Caco-2 (cell line): ENCODE data around the gene TARP.

Source experiments
- BruUV-seq: library from RNA; stranded (reverse); fragments of 400-500 nt; replicated peaks from 2 replicates; lab custom pipeline; 2021; lab: Mats Ljungman, UMichigan
- CTCF ChIA-PET: fragments of 300-600 bp; sonication (Branson Sonifier 250); formaldehyde crosslinking; loops from one replicate; lab custom pipeline; 2022; ENCODE audit warnings: antibody characterized with exemption; lab: Charles Lee
- POLR2A ChIA-PET: fragments of 300-600 bp; sonication (Branson Sonifier 250); formaldehyde crosslinking; loops from one replicate; lab custom pipeline; 2022; ENCODE audit warnings: antibody characterized with exemption; lab: Charles Lee
- DNase-seq, 2 experiments: peaks; one replicate each; pipeline versions ENCODE4 v3.0.0 to v3.0.0-alpha.2; 2020 to 2022
- H3K27me3 ChIP-seq: replicated peaks from 2 replicates; pipeline ENCODE4 v1.6.0; 2011; ENCODE audit warnings: low read length; ENCODE audit not compliant: control insufficient read depth, insufficient read depth
- H3K36me3 ChIP-seq: 2 replicates; pipeline ENCODE4 v1.5.1; 2011; ENCODE audit warnings: low read length; ENCODE audit not compliant: control insufficient read depth, insufficient read depth
- H3K4me1 ChIP-seq: fragments of 250-450 bp; sonication (Bioruptor Pico); 2 replicates; pipeline ENCODE4 v1.5.1; 2020; ENCODE audit warnings: mild to moderate bottlenecking
- H3K4me3 ChIP-seq: 2 replicates; pipeline ENCODE4 v1.5.1; 2011; ENCODE audit warnings: low read depth, mild to moderate bottlenecking, control low read depth, low read length
- H3K9me3 ChIP-seq: fragments of 250-450 bp; sonication (Bioruptor Pico); 2 replicates; pipeline ENCODE4 v1.5.1; 2020; ENCODE audit warnings: mild to moderate bottlenecking, moderate library complexity
- H3K27ac Mint-ChIP-seq: one replicate; pipeline ENCODE4 v1.8.0; 2022; ENCODE audit warnings: mixed read lengths; ENCODE audit not compliant: unreplicated experiment
- H3K27me3 Mint-ChIP-seq: one replicate; pipeline ENCODE4 v1.8.0; 2022; ENCODE audit warnings: mixed read lengths; ENCODE audit not compliant: insufficient read depth, unreplicated experiment
- H3K36me3 Mint-ChIP-seq: one replicate; pipeline ENCODE4 v1.8.0; 2022; ENCODE audit warnings: mild to moderate bottlenecking, mixed read lengths; ENCODE audit not compliant: insufficient read depth, unreplicated experiment
- H3K4me1 Mint-ChIP-seq: one replicate; pipeline ENCODE4 v1.8.0; 2022; ENCODE audit warnings: low read depth, mixed read lengths; ENCODE audit not compliant: unreplicated experiment
- H3K4me3 Mint-ChIP-seq: one replicate; pipeline ENCODE4 v1.8.0; 2022; ENCODE audit warnings: mild to moderate bottlenecking, moderate library complexity, mixed read lengths; ENCODE audit not compliant: unreplicated experiment
- H3K9me3 Mint-ChIP-seq: one replicate; pipeline ENCODE4 v1.8.0; 2022; ENCODE audit warnings: mixed read lengths; ENCODE audit not compliant: unreplicated experiment
- CTCF ChIP-seq, 2 experiments: fragments of 200-600 bp in 1 of 2; IDR thresholded peaks; 1 replicate in 1 of 2; 2 replicates in 1 of 2; pipeline versions ENCODE4 v1.5.1 to v1.8.0; 2011 to 2022; ENCODE audit warnings: antibody characterized with exemption in 1 of 2, control low read depth in 1 of 2, inconsistent platforms in 1 of 2, low read depth in 1 of 2, low read length in 1 of 2, mild to moderate bottlenecking in 1 of 2, moderate library complexity in 1 of 2; ENCODE audit not compliant: insufficient read depth in 1 of 2, severe bottlenecking in 1 of 2, unreplicated experiment in 1 of 2
- intact Hi-C: fragments of 100-400 bp; cut with micrococcal nuclease; formaldehyde crosslinking; loops from one replicate; pipeline ENCODE4 v1.10.0; 2022; ENCODE audit not compliant: unreplicated experiment

The TARP gene

GRCh38 chr7:38280707-38281106 lies 7.3 kb upstream of the TARP start:
- Histone ChIP-seq H3K4me3 (no peak overlapping the region), H3K4me1 (no peaks in the 10 kb centered on the region), H3K36me3 (no peaks in the 10 kb centered on the region), H3K9me3 (no peaks in the 10 kb centered on the region), H3K27me3 (no peaks in the 10 kb centered on the region)
- Mint-ChIP-seq H3K27me3 (peaks cover 14% of the 10 kb centered on the region), H3K9me3 (no peaks in the 10 kb centered on the region), H3K27ac (no peak overlapping the region), H3K4me1 (no peaks in the 10 kb centered on the region), H3K4me3 (no peak overlapping the region), H3K36me3 (no peaks in the 10 kb centered on the region)
- no TSS peak for BruUV-seq
- intact Hi-C loops = no loop called here
- ChIA-PET POLR2A (no interaction called here), CTCF (no interaction called here)
- no peak for DNase-seq
- TF ChIP-seq CTCF (IDR thresholded peaks at IDR 0.05; ENCODE audit: insufficient read depth in 1 of 2, low read depth in 1 of 2, low read length in 1 of 2, severe bottlenecking in 1 of 2, unreplicated experiment in 1 of 2) = no peak

GRCh38 chr7:38280000-38280399 lies 6.6 kb upstream of the TARP start:
- no peaks in the 10 kb centered on the region for H3K9me3 Mint-ChIP-seq
- H3K36me3 Mint-ChIP-seq = no peaks in the 10 kb centered on the region
- no peak overlapping the region for H3K4me3 ChIP-seq
- no peaks in the 10 kb centered on the region for H3K4me1 Mint-ChIP-seq
- BruUV-seq = no TSS peak
- ChIA-PET CTCF (no interaction called here), POLR2A (no interaction called here)
- no peaks in the 10 kb centered on the region for H3K36me3 ChIP-seq
- no peaks in the 10 kb centered on the region for H3K4me1 ChIP-seq
- H3K4me3 Mint-ChIP-seq = no peak overlapping the region
- no peaks in the 10 kb centered on the region for H3K9me3 ChIP-seq
- no peak for DNase-seq
- peaks cover 14% of the 10 kb centered on the region for H3K27me3 Mint-ChIP-seq
- no peak overlapping the region for H3K27ac Mint-ChIP-seq
- no peaks in the 10 kb centered on the region for H3K27me3 ChIP-seq
- intact Hi-C loops = no loop called here
- TF ChIP-seq CTCF (IDR thresholded peaks at IDR 0.05; ENCODE audit: insufficient read depth in 1 of 2, low read depth in 1 of 2, low read length in 1 of 2, severe bottlenecking in 1 of 2, unreplicated experiment in 1 of 2) = no peak

- H3K4me3 Mint-ChIP-seq = no peak overlapping the region
- H3K9me3 Mint-ChIP-seq = no peaks in the 10 kb centered on the region
- CTCF ChIA-PET = no interaction called here
Measured at GRCh38 chr7:38276096-38276877, 2.9 kb upstream of the TARP start.

More at GRCh38 chr7:38276096-38276877, 2.9 kb upstream of the TARP start:
- Histone ChIP-seq H3K9me3 (no peaks in the 10 kb centered on the region), H3K4me3 (no peak overlapping the region), H3K36me3 (no peaks in the 10 kb centered on the region), H3K4me1 (no peaks in the 10 kb centered on the region), H3K27me3 (no peaks in the 10 kb centered on the region)
- Mint-ChIP-seq H3K4me1 (no peaks in the 10 kb centered on the region), H3K27ac (no peak overlapping the region), H3K36me3 (no peaks in the 10 kb centered on the region), H3K27me3 (peaks cover 2% of the 10 kb centered on the region)
- POLR2A ChIA-PET = no interaction called here
- intact Hi-C loops = no loop called here
- TF ChIP-seq CTCF (IDR thresholded peaks at IDR 0.05; ENCODE audit: insufficient read depth in 1 of 2, low read depth in 1 of 2, low read length in 1 of 2, severe bottlenecking in 1 of 2, unreplicated experiment in 1 of 2) = no peak
- DNase-seq = no peak
- BruUV-seq = no TSS peak
